Measurements from ENCODE around the gene SVOP.
"Not testable (repeated sequence)": the region's sequence is repeated elsewhere in the genome, so short reads cannot be mapped to it uniquely, and the experiment has no call there.

SVOP gene

DNA sequence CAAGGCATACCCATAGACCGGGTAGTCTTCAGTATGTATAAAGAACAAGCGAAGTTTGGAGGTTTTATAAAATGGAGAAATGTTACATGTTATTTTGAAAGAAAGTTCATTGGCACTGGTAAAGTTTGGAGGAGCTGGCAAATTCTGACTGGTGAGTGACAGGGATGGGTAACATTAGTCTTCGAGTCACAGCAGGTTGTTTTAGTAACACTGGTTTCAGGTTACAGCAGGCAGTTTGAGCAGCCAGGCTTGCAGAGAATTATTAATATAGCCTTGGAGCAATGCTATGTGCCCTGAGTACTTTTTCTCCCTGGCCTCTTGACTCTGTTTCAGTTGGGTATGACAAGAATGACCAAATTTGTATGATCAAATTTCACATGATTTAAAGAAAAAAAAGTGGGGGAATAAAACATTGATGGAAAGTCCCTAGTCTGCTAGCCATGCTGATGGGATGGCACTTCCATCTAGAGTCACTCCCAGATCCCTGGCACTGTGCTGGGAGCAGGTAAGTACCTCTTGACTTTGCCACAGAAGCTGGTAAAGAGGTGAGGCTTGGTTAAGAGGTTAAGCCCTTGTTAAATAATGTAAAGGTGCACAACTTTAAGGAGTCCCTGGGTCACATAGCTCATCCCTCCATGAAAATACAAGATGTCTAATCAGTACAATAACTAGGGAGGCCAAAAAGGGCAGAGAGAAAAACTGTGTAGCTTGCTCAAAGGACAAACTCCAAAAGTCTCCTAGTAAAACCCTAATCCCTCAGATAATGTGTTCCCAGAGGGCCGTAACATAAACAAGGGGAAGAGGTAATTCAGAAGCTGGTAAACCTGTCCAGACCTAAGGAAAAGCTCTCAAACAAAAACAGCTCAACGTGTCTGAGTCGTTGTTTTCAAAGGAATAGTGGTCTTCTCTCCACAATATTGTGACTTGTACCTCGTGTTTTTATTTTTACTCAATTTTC is 12.7 kb upstream of the SVOP start:
- DNase-seq (ENCODE audit: low read depth in 2 of 2): no peak

DNA sequence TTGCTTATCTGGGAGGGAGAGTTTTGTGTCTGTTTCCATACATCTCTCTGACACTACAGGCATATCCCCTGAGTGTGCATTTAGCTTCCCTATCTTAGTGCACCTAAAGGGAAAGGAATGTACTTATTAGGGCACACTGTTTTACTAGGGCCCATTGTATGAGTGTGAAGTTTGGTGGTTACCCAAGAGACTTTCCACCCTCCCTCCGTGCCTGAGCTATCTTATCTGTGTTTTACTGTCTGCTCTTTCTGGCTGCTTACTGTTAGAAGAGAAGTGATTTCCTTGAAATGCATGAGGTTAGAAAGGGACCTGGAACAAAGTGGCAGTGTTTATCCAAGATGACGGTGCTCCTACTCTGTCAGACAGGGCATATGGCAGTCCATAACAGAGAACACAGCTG is 8.5 kb upstream of the SVOP start:
- DNase-seq (ENCODE audit: low read depth in 2 of 2): no peak

DNA sequence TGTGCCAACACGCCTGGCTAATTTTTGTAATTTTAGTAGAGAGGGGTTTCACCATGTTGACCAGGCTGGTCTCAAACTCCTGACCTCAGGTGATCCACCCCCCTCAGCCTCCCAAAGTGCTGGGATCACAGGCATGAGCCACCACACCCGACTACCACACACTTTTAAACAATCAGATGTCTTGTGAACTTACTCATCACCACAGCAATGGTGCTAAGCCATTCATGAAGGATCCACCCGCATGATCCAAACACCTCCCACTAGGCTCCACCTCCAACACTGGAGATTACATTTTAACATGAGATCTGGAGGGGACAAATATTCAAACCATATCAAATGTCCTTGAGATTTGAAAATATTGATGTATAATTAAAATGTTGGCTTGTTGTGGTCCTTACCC is 7.8 kb upstream of the SVOP start:
- not testable (repeated sequence) for DNase-seq (ENCODE audit: low read depth in 2 of 2)

DNA sequence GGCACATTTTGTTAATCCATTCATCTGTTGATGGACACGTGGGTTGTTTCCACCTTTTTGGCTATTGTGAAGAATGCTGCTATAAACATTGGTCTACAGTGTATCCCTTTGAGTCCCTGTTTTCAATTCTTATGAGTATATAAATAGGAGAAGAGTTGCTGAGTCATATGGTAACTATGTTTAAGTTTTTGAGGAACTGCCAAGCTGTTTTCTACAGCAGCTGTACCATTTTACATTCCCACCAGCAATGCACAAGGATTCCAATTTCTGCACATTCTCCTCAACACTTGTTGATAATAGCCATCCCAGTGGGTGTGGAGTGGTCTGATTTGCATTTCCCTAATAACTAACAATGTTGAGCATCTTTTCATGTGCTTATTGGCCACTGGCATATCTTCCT is 6.9 kb upstream of the SVOP start:
- no peak for DNase-seq (ENCODE audit: low read depth in 2 of 2)

DNA sequence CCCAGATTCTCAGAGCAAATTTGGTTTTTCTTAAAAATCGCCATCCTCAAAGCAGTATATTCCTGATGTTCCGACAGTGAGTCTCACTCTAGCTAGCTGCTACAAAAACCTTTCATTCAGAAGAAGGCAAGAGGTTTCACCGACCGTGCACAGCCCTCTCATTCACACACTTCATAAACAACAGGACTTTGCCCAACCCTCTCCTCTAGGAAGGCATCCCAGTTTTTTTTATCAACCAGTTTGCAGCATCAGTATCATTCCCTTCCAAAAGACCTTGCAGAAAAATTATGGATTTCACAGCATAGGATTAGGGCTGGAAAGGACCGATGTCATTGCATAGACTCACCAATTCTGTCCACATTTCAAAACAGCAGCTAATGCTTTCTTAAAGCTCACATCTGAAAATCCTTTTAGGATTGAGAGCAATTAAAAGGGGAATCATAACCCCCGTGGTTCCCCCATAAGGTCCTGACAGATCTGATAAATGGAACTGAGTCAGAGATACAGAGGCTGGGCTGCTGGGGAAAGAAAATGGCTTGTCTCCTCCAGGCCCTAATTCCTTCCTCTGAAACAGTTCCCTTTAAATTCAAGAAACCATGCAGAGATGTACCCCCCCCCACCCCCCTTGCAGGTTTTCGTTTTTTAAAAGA is 597 bp downstream of the SVOP start:
- DNase-seq (ENCODE audit: low read depth in 2 of 2): no peak

DNA sequence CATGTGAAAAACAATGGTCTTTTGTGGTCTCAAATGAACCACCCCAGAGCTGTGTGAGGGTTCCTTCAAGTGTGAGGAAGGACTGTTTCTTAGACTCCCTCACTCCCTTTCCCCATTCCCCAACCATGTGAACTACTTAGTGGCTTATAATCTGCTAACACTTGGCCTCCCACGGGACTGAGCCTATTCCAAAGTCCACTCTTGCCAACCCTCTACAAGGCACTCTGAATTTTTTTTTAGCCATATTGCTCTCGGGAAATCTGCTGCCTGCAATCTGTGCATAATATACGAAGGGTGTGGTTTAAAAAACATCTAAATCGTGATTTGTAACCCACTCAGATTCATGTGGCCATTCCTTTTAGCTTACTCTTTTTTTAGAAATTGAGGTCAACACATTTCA is 2.6 kb downstream of the SVOP start:
- no peak for DNase-seq (ENCODE audit: low read depth in 2 of 2)

DNA sequence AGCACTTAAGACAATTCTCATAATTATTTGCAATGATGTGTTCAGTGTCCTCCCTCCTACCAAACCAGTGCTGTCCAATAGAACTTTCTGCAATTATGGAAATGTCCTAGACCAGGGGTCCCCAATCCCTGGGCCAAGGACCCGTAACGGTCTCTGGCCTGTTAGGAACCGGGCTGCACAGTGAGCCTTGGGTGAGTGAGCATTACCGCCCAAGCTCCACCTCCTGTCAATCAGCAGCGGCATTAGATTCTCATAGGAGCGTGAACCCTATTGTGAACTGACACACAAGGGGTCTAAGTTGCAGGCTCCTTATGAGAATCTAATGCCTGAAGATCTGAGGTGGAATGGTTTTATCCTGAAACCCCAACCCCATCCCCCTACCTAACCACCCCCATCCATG is 3.9 kb downstream of the SVOP start:
- no peak for DNase-seq (ENCODE audit: low read depth in 2 of 2)

DNA sequence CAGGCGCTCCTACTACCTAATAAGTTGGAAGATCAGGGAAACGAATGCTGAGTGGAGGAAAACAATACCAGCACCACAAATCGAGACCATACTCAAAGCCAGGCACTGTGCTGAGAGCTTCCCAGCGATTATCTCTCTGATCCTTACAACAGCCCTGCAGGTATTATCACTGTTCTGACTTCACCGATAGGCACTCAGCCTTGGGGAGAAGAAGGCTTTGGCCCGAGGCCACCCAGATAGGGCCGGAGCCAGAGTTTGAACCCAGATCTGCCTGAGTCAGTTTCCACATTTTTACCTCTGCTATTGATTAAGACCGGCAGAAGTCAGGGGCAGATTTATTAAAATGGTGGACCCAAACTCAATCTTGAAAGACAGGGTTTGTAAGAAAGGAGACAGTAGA is 4.9 kb downstream of the SVOP start:
- no peak for DNase-seq (ENCODE audit: low read depth in 2 of 2)

DNA sequence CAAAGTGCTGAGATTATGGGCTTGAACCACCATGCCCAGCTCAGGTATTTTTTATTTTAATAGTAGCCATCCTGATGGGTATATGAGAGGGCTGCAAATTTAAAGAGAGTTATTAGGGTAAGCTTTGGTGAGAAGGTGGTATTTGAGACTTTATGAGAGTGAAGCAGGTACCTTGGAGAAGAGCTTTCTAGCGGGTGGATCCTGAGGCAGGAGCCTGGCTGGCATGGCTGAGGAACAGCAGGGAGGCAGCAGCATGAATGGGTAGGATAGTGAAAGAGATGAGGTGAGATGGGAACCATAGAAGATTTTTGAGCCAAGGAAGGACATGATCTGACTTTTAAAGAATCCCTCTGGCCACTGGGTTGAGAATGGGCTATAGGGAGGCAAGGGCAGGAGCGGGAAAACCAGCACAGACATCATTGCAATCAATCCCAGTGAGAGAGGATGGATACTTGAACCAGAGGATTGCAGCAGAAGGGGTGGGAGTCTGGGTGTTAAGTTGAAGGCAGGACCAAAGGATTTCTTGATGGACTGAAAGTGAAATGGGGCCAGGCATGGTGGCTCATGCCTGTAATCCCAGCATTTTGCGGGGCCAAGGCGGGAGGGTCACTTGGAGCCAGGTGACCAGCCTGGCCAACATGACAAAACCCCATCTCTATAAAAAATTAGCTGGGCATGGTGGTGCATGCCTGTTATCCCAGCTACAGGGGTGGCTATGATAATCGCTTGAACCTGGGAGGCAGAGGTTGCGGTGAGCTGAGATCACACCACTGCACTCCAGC is 5.7 kb downstream of the SVOP start:
- no peak for DNase-seq (ENCODE audit: low read depth in 2 of 2)

DNA sequence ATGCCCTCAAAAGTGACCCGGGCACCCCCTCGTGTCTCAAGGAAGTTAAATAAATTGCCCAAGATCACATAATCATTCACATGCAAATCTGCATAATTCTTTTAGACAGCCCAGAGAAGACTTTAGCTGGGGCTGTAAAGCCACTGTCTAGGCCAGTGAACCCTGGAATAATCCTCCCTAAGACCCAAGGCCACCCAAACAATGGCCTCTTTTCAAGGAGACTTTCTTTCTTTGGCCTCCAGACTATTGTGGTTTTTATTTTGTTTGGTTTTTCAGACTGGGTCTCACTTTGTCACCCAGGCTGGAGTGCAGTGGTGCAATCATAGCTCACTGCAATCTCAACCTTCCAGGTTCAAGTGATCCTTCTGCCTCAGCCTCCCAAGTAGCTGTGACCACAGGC is 10.6 kb downstream of the SVOP start:
- DNase-seq (ENCODE audit: low read depth in 2 of 2): no peak

DNA sequence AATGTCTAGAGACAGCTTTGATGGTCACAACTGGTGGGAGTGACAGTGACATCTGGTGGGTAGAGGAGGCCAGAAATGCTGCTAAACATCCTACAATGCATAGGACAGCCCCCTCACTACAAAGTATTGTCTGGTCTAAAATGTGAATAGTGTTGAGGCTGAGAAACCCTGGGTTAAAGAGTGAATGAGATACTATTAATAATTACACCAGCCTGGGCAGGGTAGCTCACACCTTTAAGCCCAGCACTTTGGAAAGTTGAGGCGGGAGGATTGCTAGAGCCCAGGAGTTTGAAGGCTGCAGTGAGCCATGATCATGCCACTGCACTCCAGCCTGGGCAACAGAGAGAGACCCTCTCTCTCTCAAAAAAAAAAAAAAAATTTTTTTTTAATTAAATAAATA is 11.1 kb downstream of the SVOP start:
- no peak for DNase-seq (ENCODE audit: low read depth in 2 of 2)

DNA sequence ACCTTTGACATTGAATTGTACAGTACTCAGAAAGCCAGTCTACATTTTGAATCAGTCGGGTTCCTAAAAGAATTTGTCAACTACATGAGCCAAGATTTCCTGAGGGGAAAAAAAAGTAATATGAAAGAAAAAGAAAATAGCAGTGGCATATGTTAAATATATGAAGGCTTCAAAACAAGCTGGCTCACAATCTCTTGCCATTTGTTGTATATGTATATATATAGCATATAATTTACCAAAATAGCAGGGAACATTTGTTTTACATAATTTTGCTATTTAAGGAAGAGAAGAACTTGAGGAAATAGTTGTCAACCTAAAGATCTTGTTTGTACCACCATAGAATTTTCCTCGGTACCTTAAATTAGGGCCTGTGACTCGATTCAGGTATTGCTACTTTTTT is 16.9 kb downstream of the SVOP start:
- DNase-seq (ENCODE audit: low read depth in 2 of 2): no peak

DNA sequence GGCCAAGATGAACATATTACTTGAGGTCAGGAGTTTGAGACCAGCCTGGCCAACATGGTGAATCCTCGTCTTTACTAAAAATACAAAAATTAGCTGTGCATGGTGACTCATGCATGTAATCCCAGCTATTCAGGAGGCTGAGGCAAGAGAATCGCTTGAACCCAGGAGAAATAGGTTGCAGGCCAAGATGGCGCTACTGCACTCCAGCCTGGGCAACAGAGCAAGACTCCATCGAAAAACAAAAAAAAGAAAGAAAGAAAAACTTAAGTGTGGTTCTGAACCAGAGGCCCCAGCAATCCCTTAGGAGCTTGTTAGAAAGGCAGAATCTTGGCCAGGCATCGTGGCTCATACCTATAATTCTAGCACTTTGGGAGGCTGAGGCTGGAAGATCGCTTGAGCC is 24.5 kb downstream of the SVOP start:
- no peak for DNase-seq (ENCODE audit: low read depth in 2 of 2)

DNA sequence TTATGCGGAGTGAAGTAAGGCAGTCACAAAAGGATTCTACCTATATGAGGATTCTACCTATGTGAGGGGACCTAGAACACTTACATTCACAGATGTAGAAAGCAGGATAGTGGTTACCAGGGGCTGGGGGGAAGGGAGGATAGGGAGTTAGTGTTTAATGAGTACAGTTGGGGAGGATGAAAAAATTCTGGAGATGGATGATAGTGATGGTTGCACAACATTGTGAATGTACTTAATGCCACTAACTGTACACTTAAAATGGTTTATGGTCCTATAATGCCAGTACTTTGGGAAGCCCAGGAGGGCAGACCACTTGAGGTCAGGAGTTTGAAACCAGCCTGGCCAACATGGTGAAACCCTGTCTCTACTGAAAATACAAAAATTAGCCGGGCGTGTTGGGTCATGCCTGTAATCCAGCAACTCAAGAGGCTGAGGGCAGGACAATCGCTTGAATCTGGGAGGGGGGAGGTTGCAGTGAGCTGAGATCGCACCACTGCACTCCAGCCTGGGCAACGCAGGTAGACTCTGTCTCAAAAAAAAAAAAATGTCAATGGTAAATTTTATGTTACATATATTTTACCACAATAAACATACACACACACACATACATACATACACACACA is 25.4 kb downstream of the SVOP start:
- no peak for DNase-seq (ENCODE audit: low read depth in 2 of 2)

DNA sequence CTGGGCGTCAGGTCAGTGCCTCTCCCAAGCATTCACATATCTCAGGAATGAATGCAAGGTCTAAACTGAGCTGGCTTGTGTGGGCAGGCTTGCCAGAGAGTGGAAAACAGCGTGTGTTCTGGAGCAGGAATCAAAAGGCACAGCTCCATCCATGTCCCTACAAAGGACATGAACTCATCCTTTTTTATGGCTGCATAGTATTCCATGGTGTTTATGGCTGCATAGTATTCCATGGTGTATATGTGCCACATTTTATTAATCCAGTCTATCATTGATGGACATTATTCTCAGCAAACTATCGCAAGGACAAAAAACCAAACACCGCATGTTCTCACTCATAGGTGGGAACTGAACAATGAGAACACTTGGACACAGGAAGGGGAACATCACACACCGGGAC is 30.8 kb downstream of the SVOP start:
- DNase-seq (ENCODE audit: low read depth in 2 of 2): not testable (repeated sequence)

DNA sequence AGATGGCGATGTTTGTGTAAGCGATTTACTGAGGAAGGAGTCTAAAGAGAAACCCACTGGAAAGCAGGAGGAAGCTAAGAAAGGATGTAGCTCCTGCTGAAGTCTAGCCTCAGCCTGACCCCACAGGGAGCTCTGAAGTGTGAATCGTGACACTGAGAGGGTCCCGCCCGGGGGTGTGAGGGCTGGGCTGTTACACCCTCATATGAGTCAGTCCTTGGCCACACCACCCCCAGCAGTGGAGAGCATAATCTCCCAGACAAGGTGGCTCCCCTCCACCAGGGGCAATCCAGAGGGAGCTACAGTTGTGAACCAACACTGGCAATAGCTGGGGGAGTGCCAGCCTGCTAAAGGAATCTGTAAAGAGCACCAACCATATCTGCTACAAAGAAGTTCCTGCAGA is 31.5 kb downstream of the SVOP start:
- no peak for DNase-seq (ENCODE audit: low read depth in 2 of 2)

DNA sequence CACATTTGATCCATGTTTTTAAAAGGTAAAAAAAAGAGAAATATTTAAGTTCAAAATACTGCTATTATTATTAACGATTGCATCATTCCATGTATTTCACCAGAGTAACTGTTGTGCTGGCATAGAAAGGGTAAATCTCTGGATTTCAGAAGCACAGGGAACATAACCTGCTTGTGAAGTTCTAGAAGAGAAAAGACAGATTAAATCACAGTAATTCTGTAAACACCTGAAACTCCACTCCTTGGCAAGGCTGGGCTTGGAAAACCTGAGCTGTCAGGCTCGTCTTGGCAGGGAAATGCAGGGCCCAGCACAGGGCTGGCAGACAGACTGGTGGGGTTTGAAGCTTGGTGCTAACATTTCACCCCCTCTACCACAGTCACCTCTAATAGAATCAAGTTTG is 35.1 kb downstream of the SVOP start:
- DNase-seq (ENCODE audit: low read depth in 2 of 2): no peak

DNA sequence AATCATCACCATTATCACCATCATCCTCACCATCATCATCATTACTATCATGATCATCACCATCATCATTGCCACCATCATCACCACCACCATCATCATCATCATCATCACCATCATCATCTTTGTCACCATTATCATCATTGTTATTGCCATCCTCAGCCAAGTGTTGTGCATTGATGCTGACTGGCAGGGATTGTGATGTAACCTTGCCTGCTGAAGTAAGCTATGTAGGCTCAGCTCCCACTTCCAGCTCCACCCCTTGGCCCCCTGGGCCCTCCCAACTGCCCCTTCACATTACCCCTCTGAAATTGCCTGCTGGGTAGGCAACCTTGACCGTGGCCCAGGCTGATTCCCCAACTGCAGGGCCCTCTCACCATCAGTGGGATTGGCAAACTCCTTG is 37.6 kb downstream of the SVOP start:
- no peak for DNase-seq (ENCODE audit: low read depth in 2 of 2)

DNA sequence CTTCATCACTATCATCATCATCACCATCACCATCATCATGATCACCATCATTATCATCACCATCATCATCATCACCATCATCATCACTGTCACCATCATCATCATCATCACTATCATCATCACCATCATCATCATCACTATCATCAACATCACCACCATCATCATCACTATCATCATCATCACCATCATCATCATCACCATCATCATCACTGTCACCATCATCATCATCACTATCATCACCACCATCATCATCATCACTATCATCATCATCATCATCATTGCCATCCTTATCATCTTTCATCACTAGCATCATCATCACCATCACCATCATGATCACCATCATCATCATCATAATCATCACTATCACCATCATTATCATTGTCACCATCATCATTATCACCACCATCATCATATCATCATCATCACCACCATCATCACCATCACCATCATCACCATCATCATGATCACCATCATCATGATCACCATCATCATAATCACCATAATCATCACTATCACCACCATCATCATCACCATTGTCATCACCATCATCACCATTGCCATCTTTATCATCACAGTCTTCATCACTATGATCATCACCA is 38.1 kb downstream of the SVOP start:
- DNase-seq (ENCODE audit: low read depth in 2 of 2): no peak

DNA sequence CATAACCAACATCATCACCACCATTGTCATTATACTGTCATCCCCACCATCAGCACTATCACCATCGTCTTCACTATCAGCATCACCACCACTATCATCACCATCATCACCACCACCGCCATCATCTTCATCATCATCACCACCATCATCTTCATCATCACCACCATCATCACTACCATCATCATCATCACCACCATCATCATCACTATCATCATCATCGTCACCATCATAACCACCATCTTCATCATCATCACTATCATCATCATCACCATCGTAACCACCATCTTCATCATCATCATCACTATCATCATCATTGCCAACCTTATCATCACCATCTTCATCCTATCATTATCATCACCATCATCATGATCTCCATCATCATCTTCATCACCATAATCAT is 39.0 kb downstream of the SVOP start:
- no peak for DNase-seq (ENCODE audit: low read depth in 2 of 2)

DNA sequence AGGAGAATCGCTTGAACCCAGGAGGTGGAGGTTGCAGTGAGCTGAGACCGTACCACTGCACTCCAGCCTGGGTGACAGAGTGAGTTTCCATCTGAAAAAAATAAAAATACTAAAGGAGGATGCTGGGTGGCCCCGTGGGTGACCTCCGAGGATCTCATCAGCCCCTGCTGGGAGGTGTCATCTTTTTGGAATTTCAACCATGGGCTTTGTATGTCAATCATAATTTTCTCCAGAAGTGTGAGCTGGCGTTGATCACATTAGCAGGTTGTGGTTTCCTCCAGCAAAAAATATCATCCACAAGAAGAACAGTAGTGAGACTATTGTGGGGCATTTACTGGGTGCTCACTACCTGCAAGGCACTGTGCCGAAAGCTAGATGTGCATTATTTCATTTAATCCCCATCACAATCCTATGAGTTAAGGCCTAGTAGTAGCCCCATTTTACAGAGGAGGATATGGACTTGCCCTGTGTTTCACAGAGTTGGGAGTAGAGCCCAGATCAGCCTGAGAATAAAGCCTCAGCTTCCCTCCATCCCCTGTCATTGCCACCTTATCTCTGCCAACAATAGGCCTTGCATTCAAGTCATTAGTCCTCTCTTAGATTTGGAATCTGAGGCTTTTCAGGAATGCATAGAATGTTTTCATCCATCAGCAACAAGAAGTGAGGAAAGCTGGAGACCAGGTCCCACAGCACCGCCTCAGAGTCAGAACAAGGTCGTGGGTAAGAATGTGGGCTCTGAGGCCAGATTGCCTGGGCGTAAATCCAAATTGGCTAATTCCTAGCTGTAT is 39.8 kb downstream of the SVOP start:
- DNase-seq (ENCODE audit: low read depth in 2 of 2): no peak

Measured in activated CD4-positive, alpha-beta T cell treated with anti-CD3 and anti-CD28 coated beads for 24 hours (primary cell).